ENCODE measurements around the gene TENM3.
A peak's percentile ranks its signal among the peaks of the same experiment; 100 is the strongest.

Gene TENM3

DNA sequence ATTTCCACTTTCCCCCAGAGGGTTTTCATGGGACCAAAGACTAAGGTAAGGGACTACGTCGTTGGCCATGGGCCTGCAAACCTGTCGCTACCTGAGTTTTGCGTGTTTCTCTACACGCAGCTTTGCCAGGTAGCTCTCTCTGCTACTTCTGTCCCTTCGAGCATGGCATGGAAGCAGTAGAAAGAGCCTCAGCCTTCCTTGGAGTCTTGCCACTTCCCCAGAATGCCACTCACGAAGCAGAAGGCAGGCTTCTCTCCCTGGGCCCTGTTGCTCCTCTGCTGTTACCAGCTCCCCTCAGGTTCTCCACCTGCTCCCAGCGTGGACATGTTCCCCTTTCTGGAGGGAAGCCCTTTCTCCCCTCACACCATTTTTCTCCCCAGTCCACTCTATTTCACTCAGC, 381.1 kb downstream of the TENM3 start:
- no peak for DNase-seq (ENCODE audit: low read depth)

DNA sequence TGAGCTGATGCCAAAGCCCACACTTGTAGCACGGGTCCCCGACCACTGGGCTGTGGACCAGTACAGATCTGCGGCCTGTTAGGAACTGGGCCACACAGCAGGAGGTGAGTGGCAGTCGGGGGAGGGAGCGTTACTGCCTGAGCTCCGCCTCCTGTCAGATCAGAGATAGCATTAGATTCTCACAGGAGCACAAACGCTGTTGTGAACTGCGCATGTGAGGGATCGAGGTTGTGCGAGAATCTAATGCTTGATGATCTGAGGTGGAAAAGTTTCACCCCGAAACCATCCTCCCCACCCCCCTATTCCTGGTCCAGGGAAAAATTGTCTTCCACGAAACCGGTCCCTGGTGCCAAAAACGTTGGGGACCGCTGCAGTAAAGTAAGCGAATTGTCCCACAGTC, 382.0 kb downstream of the TENM3 start:
- no peak for DNase-seq (ENCODE audit: low read depth)

DNA sequence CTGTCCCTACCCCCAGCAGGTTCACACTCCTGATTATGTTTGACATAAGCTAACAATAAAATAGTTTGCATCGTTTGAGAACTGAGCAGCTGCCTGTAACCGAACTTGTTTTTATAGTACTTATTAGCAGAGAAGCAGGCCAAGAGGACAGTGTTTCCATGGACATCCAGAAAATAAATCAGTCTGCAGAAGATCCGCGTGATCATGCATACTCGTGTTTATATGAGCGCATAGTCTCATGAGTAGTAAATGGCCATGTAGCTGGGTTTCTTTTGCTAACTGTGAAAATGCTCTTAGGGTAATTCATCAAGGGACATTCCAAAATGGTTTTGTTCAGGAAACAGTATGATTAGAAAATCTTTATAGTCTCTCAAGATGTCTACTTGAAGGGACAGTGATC, 384.8 kb downstream of the TENM3 start:
- no peak for DNase-seq (ENCODE audit: low read depth)

DNA sequence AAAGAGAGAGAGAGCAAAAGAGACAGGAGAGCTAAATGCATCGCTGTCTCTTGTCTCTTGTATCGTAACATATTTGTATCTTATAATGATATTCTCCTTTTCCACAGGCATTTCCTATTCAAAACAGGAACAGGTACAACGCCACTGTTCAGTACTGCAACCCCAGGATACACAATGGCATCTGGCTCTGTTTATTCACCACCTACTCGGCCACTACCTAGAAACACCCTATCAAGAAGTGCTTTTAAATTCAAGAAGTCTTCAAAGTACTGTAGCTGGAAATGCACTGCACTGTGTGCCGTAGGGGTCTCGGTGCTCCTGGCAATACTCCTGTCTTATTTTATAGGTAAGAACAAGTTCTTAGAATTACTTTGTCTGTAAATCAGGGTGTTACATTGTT, 385.3 kb downstream of the TENM3 start:
- no peak for DNase-seq (ENCODE audit: low read depth)

DNA sequence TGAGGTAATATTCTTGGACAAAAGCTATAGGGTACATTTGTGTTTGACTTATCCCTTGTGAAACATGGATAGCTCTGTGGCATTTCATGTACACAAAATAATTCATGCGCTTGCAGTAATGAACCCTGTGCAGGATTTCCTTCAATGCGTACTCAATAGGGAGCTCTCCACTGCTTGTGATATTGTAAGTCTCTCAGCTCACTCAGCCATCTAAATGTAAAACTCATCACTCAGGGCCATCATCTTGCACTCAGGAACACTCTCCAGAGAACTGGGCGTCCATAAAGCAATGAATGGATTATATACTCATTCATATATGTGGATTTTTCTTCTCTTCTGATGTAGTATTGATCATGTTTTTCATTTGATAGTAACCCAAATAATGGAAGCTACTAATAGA, 385.9 kb downstream of the TENM3 start:
- no peak for DNase-seq (ENCODE audit: low read depth)

DNA sequence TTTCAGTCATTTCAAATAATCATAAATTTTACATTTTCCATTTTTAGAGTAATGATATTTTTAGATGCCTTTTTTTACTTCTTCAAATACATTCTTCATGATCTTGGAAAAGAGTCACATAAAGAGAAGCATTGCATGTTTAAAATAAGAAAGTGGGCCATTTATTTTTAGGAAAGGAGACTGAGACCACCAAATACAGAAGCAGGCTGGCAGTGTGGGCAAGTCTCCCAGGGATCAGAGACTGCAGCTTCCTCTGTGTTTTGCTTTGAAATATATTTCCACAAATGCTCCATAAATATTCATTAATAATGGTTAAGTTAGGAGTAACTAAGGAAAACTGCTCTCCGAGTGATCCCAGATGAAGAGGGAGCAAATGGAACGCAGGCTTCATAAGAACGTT, 397.3 kb downstream of the TENM3 start:
- DNase-seq (ENCODE audit: low read depth): no peak

DNA sequence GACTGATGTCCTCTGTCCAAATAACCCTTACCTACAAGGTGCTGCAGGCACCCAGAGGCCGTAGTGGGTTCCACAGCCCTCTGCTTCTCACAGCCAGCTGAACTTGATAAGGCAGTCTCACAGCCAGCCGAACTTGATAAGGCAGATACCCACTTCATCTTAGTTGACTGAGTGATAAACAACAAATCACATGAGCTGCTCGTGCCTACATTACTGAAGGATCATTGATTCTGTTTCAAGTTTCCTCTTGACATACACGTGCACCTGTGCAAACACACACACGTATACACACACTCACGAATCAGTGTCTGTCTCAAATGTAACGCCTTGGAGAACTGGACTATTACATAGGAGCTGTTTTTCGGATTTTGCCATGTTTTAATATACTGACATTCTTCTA, 397.7 kb downstream of the TENM3 start:
- DNase-seq (ENCODE audit: low read depth): no peak

DNA sequence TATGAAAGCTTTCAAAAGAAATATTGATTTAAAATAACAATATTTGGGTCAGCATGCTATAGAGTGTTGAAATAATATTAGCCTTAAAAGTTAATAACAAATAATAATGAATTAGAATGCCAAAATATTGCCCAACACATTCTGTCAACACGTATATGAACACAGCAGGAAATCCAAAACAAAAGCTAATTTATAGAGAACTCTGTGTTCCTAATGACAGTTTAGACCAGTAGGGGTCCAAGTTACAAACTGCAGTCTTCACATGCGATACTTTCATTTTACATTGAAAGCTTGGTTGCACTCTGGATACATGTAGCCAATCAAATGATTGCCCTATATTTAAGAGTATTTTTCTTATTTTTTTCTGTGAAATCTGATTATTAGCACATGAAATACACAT, 399.6 kb downstream of the TENM3 start:
- no peak for DNase-seq (ENCODE audit: low read depth)

DNA sequence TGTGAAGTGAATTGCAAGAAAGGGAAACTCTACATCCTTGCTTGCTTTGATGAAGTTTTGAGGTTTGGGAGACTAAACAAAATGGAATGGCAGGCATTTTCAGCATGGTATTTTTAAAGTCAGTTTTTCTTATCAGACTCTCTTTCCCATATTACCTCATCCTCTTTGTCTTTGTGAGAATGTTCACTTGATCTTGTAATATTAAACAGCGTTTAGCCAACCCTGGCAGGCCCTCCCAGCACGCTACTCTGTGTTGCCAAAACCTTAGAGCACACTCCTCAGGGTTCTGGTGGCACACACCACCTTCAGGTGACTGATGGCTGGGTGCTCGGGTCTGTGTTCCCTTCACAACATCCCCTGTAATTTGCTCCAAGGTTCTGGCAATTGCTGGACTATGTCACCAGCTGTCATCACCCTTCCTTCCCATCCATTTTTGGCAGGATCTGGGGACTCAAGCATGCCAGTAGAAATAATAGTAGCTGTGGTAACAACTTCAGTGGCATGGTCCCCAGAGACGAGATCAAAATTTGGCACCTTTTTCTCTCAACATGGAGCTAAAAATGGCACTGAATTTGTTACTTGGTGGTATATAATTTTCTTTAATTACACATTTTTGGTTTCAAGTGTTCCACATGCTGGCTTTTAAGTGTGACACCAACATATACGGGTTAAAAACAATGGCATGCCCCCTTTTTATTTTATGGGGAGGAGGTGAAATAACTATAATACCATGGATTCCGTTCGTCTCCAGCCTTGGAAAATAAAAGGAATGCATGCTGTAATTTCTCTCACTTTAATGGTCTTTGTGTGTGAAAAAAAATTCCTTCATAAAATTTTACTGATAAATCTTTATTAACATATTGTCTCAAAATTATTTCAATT, 400.8 kb downstream of the TENM3 start:
- peak; percentile 9 for DNase-seq (ENCODE audit: low read depth)

DNA sequence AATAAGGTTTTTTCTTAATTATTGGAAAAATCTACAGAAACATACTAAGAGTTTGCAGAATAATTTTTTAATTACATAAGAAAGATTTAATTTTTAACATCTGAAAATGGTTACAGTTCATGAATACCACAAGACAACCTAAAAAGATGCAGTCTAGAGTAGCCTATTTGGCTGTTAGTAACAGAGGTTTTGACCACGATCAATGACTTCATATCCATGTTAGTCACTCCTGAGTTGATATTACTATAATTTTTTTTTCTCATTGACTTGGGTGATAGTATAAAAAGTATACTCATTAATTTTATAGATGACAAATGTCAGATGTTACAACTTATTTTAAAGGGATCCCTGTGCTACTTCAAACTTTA, 401.5 kb downstream of the TENM3 start:
- no peak for DNase-seq (ENCODE audit: low read depth)

DNA sequence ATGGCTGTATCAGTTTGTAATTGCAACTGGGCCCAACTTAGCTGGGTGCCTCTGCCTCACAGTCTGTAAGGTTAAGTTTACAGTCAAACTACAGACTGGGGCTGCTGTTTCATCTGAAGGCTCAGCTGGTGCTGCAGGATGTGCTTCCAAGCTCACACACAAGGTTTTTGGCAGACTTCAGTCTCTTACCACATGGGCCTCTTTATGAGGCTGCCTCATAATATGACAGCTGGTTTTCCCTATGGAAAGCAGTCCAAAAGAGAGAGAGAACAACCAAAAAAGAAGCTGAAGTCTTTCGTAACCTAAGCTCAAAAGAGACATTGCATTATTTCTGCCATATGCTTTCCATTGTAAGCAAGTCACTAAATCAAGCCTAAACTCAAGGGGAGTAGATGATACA, 402.3 kb downstream of the TENM3 start:
- DNase-seq (ENCODE audit: low read depth): peak; percentile 30

DNA sequence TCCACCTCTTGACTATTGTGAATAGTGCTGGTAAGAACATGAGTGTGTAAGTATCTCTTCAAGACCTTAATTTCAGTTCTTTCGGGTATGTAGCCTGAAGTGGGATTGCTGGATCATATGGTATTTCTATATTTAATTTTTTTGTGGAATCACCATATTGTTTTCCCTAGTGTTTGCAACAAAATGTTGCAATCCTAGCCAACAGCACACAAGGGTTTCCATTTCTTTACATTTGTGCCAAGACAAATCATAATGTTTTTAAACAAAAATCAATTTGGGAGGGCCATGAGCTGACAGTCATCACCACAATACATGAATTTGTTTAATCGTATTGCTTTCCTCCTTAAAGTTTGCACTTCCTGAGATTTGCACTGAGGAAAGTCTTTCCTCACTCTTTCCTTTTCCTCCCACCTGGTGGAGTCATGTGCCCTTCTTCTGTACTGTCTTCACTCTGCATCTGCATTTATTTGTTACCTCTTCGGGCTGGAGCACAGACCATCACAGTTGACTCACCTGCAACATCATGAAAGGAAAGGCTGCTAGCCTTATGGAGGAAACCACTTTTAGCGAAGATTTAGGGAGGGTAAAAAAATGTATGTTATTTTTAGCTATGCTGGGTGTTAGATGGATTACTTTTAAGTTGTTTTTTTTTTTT, 404.6 kb downstream of the TENM3 start:
- no peak for DNase-seq (ENCODE audit: low read depth)

DNA sequence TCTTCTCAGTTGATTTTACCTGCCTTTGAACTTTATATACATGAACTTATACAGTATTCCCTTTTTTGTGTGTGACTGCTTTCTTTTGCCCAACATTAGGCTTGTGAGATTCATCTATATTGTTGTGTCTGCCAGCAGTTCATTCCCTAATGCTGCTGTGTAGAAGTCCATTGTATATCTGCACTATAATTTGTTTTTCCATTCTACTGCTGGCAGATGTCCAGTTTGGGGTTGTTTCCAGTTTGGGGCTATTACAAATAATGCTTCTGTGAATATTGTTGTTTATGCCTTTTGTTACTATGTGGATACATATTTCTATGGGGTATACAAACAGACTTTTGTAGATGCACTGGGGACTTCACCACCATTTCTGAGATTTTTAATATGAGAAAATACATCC, 405.6 kb downstream of the TENM3 start:
- DNase-seq (ENCODE audit: low read depth): no peak

DNA sequence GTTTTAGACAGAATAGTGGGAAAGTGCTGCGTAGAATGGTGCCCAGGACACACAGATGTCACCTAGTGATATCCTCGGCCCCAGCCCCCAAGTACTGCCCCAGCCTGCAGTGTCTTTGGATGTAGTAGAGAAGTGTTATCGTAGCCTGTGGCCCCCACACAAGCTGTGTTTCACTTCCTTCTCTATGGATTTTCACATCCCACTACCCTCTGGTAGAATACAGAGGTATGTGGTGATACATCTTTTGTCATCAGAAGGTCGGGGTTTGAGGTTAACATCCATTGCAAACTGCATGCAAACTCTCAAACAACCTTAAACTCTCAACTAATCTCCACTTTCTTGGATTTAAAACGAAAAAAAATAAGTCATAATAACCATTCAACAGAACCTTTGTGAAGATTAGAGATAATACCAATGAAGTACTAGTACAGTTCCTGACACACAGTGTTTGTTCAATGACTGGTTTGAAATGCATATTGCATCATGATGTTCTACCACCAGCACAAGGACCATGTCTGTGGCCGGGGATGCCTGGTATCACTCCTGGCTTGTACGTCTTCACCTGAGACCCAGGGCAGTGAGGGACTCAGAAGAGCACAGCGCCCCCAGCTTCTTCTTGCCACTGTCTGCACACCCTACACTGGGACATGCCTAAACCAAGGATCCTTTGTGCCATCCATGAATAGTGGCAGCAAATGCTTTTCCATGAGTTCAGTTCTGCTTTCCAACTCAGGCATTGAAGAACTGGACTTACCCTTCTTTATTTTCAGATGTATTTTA, 406.7 kb downstream of the TENM3 start:
- no peak for DNase-seq (ENCODE audit: low read depth)

DNA sequence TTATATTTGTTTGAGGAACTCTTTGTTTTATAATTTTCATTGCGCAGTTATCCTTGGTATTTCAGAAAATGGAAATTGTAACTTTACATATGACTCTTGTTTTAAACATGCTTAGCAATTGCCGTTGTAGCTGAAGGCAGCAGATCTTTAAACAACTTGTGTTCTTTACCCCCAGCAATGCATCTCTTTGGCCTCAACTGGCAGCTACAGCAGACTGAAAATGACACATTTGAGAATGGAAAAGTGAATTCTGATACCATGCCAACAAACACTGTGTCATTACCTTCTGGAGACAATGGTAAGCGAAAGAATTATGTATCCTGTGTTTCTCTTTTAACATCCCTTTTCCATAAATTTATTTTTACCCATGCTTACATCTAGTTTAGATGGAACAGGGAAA, 410.4 kb downstream of the TENM3 start:
- DNase-seq (ENCODE audit: low read depth): peak; percentile 3

DNA sequence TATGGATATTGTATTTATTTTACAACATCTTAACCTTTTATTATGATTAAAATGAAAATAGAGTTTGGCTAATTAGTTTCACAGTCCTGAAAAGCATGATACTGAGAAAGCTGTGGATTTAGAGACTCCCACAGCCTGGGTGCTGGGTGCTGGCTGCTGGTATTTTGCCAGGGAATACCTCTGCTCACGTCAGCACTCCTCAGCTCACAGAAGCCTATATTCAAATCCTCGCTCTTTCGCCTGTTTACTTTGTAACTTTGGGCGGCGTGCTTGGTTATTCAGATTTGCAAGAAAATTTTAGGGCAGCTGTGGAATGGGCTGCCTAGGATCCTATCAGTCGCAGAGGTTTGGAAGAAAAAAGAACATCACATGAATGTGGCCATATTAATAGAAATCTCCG, 412.1 kb downstream of the TENM3 start:
- no peak for DNase-seq (ENCODE audit: low read depth)

DNA sequence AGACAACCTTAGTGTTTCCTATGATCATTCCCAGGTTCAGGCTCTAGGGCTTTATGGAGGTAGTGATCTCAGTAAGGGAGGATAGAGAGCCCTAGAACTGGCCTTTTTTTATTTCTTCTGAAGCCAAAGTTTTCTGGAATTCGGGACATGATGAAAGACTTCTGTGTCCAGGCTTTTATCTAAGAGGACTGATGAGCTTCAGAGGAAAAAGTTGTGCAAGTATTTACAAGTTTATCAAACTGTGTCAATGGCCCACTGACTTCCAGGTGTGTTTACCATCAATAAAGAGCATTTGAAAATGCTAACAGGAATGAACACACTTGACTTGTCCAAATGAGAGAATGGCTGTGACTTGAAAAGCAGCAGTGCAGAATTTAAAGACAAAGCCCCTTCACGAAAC, 419.3 kb downstream of the TENM3 start:
- DNase-seq (ENCODE audit: low read depth): no peak

DNA sequence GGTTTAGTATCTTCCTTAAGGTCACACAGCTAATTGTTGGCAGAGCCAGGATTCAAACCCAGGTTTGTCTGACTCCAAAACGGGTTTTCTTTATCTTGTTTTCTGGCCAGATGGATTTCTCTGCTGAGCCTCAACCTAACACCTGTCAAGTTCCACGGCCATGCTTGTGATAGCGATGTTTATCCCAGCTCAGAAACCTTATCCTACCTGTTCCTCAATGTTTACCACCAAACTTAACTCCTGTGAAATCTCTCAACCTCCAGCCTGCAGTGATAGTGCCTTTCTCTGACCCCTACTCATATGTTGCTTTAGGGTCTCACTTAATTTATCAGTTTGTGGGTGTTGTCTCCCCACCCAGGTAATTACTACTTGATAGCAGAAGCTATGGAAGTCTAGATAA, 428.0 kb downstream of the TENM3 start:
- no peak for DNase-seq (ENCODE audit: low read depth)

DNA sequence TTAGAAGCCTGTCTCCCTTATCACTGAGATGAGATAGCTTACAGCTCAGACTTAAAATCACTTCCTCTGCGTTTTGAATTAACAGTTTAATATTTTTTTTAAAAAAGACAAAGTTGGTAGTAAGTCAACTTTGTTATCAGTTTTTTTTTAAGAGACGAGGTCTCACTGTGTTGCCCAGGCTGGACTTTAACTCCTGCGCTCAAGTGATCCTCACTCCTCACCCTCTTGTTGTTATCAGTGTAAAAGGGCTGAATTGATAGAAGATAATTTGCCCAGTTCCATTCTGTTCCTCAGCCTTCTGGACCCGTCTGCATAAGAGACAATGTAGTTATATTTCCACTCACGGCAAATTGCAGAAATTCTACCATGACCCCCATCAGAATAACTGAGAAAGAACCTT, 428.5 kb downstream of the TENM3 start:
- DNase-seq (ENCODE audit: low read depth): no peak

DNA sequence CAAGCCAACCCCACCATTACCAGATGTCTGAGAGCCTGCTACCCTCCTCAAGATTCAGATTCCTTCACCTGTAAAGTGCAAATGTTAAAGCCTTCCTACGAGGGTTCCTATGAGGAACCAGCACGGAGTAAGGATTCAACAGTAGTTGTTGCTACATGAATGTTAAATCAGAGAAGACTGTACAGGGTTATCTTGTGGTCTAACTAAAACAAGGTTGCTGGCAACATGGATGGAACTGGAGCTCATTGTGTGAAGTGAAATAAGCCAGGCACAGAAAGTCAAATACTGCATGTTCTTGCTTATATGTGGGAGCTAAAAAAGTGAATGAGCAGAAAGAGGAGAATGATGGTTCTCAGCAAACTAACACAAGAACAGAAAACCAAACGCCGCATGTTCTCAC, 435.4 kb downstream of the TENM3 start:
- DNase-seq (ENCODE audit: low read depth): no peak

DNA sequence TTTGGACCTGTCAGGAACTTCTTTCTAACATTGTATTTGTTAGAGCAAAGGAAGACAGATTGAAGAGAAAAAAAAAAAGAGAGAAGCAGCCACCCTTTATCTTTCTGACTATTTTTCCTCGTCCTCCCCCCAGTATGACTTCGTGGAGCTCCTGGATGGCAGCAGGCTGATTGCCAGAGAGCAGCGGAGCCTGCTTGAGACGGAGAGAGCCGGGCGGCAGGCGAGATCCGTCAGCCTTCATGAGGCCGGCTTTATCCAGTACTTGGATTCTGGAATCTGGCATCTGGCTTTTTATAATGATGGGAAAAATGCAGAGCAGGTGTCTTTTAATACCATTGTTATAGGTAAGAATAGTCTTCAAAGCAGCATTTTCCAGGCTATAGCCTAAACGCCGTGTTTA, 436.3 kb downstream of the TENM3 start:
- no peak for DNase-seq (ENCODE audit: low read depth)

DNA sequence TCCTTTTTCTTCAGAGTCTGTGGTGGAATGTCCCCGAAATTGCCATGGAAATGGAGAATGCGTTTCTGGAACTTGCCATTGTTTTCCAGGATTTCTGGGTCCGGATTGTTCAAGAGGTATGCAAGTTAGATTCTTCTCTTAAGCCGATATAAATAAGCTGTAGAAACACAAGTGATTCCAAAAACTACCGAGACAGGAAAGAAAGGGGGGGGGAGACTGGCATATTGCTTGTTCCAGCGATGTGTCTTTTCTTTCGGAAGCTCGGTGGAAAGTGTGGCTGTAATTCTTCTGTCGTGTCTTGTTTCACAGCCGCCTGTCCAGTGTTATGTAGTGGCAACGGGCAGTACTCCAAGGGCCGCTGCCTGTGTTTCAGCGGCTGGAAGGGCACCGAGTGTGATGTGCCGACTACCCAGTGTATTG, 437.0 kb downstream of the TENM3 start:
- DNase-seq (ENCODE audit: low read depth): no peak

DNA sequence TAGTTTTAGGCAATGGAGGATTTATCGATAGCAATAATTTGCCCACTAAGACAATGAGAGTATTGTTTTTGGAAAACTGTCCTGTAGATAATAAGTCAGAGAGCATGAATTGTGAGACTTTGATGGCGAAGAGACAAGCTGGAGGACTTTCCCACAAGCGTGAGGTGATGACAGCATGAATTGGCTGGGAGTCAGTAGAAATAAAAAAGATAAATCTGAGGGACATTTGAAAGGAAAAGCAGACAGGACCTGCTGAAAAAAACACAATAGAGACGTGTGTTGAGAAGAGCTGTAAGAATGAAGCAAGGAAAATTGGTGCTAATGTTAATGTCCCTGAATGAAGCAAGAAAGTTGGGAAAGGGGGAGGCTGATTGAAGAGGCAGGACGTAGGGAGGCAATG, 440.5 kb downstream of the TENM3 start:
- no peak for DNase-seq (ENCODE audit: low read depth)

Data from fibroblast of gingiva (primary cell).